Stimulated activated CD8-positive, alpha-beta memory T cell treated with anti-CD3 and anti-CD28 coated beads, Interleukin-15, amount 100 ng/mL, for 48 hours (primary cell): ENCODE results near the gene TNFSF11.
A peak's percentile ranks its signal among the peaks of the same experiment; 100 is the strongest.
"Not testable (repeated sequence)": the region's sequence is repeated elsewhere in the genome, so short reads cannot be mapped to it uniquely, and the experiment has no call there.

Experiments used
- DNase-seq, 2 donors: peaks; one replicate each; pipeline ENCODE4 v3.0.0-alpha.2; 2020; ENCODE audit warnings: low read depth in 2 of 2

The TNFSF11 gene

DNA sequence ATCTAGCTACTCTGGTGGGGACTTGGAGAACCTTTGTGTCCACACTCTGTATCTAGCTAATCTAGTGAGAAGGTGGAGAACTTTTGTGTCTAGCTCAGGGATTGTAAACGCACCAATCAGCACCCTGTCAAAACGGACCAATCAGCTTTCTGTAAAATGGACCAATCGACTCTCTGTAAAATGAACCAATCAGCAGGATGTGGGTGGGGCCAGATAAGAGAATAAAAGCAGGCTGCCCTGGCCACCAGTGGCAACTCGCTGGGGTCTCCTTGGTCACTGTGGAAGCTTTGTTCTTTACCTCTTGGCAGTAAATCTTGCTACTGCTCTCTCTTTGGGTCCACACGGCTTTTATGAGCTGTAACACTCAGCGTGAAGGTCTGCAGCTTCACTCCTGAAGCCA lies 13.6 kb upstream of the TNFSF11 start:
- DNase-seq = not testable (repeated sequence)

- DNase-seq = peak; percentile 4 to 64
Observed at GRCh38 chr13:42561752-42562467, 12.0 kb upstream of the TNFSF11 start.

DNA sequence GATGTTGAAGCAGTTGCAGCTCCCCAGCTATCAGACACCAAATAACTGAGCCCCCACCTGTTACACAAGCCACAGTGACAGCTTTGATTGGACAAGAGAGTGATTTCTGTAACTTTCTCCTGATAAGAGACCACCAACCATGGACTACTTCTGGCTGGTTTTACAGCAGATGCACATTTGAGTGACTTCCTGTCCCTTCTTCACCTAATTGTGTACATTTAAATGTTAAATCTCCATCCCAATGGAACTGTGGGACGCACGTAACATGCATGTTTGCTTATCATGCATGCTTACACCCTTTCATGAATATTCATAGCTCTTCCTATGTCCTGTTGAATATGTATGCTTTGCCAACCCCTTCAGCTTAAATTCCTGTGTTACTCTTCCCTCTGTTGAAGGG lies 6.0 kb upstream of the TNFSF11 start:
- no peak for DNase-seq

DNA sequence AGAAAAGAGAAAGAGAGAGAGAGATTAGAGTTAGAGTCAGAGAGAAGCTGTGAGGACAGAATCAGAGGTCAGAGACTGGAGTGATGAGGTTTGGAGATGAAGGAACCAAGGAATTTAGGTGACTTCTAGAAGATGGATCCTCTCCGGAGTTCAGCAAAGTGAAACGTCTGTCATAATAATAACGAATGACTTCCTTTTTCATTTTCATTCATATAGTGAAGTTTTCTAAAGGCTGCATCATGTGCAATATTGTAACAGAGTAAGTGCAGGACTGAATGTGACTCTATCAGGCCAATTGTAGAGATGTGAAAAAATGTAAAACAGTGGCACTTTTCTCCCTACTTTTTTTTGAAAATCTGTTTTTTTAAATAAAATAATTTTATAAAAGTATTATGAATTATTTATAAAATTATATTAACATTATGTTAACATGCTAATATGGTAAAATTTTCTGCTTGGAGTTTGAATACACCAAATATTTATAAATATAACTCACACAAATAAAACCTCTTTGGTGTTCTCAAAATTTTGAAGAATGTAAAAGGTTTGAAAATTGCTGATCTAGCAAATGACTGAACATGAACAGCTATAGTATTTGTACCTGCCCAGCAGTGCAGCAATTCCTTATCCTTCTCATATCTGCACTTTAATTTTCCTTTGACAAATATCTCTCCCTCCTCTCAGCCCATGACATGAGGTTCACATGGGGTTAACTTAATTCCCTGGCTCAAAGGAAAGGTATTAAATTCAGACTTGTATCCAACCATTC lies 4.2 kb upstream of the TNFSF11 start:
- no peak for DNase-seq

GRCh38 chr13:42571895-42572294 lies 2.1 kb upstream of the TNFSF11 start:
- no peak for DNase-seq

DNA sequence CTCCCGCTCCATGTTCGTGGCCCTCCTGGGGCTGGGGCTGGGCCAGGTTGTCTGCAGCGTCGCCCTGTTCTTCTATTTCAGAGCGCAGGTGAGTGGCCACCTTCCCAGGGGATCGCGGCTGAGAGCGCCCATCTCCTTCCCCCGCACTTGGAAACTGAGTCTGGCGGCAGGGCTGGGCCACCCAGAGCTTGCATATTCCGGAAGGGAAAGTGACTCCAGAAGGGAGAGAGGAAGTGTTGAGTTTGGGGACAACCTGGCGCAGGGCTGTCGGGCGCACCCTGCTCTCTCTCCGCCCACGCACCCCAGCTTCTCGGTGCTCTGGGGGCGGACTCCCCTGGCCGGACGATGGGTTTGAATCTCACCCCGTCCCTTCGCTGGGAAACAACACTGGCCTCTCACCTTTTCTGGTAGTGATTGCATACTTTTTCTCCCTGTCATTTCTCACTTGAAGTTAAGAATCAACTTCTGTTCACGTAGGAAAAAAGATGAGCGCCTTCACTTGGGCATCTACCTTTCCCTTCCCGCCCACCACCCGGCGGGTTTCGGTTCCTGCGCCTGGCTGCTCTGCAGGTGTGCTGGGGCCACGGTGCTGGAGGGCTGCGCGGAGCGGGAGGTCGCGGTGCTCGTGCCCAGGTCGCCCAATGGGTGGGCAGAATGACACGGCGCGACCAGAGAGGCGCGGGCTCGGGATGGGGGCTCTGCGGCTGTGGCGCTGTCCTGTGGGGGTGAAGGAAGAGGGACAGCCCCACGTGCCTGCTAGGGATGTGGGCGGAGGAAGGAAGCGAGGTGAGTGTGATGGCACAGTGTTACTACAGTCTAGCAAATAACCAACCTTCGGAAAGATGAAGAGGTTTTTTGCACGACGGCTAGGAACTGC lies 721 bp downstream of the TNFSF11 start:
- DNase-seq = peak; percentile 55 to 74

DNA sequence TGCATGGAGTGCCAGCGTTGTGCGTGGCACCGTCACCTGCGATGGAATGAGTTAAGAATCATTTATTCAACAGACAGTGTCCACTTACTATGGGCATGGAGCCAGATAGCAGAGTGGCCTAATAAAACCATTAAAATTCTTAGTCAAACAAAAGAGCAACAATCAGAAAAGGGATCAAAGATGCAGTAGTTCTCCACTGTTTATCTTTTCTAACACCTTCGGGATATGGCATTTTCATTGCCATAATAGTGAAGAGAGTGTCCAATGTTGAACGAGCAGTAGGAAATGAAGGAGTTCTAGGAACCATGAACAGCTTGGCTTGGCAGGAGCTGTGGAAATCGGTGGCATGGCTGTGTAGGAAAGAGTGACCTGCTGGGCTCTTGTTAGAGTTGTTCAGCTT lies 2.0 kb downstream of the TNFSF11 start:
- DNase-seq = no peak

- DNase-seq = no peak
Observed at GRCh38 chr13:42577538-42577937, 3.6 kb downstream of the TNFSF11 start.

DNA sequence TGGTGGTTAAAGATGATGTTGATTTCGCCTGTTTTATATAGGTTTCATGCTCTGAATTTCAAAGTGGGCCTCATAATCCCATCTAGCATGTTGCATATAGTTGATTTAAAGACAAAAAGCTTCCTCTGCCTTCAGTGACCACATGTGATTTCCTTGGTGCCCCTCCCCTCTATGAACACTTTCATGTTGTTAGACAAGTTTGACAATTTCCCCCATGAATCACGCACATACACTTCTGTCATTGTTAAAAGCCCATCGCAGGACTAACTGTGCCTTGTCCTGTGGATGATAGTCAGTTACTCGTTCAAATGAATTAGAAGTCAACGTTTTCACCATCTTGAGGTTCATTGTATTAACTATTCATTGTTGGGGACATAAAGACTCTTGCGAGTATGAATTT lies 6.7 kb downstream of the TNFSF11 start:
- DNase-seq = no peak

- no peak for DNase-seq
Observed at GRCh38 chr13:42581427-42581826, 7.5 kb downstream of the TNFSF11 start.

- no peak for DNase-seq
Observed at GRCh38 chr13:42591602-42592001, 17.6 kb downstream of the TNFSF11 start.

DNA sequence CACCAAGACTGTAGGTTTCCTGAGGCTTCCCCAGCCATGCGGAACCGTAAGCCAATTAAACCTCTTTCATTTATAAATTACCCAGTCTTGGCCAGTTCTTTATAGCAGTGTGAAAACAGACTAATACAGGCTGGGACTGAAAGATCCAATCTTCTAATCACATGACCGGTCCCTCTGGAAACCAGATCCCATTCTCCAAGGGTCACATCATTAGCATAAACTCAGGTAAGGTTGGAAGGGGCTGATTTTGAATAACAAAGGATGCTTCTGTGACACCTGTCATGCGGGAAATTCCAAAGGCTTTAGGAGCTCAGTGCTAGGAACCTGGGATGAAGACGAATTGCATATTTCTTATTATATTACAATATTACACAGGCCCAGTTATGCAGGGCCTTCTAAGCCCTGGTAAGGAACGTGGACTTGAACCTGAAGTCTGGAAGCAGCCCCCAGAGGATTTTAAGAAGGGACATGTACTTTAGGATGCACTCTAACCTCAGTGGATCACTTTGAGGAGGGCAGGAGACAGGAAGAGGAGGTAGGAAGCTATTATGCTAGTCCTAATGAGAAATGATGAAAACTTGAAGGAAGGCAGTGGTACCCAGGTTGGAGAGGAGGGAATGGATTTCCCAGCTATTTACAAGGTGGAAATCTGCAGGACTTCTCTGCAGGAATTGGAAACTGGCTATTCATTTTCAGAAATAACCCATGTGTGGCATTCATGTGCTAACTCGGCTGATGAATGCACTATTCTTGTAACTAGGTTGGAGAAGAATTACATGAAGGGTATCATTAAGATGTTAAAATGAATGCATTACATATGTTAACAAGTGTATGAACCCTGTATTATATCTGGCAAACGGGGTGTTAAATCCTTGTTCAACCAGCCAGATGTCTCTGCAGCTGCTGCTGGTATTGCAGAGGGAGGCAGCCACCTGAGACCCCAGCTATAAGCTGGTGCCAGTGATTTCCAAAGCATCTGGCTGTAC lies 19.3 kb downstream of the TNFSF11 start:
- DNase-seq = no peak

GRCh38 chr13:42594481-42595252 lies 20.7 kb downstream of the TNFSF11 start:
- no peak for DNase-seq

DNA sequence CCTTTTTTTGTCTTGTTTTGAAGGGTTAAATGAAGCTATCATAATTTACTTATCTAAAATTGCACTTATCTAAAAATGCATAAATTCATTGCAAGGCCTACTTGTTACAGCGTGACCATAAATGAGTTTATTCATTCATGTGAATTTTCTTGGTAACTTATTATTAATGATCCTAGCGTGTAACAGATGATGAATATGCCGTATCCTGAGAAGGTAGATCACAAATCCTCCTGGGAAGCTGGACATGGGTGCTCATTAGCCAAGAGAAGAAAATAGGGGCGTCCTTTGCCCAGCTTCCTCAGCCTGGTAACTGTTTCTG lies 21.3 kb downstream of the TNFSF11 start:
- no peak for DNase-seq

DNA sequence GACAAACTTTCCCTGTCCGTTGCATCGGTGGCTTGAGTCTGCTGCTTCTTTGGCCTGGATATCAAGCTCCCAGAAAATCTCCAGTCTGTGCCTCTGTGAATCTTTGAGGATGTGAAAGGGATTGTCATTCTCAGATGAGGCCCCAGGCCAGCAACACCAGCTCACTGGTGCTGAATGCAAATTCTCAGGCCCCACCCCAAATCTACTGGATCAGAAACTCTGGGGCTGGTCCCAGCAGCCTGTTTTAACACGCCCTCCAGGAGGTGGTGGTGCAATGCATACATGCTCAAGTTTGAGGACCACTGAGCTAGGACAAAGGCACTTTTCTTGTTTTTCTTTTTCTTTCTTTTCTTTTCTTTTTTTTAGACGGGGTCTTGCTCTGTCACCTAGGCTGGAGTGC lies 23.6 kb downstream of the TNFSF11 start:
- DNase-seq = no peak

DNA sequence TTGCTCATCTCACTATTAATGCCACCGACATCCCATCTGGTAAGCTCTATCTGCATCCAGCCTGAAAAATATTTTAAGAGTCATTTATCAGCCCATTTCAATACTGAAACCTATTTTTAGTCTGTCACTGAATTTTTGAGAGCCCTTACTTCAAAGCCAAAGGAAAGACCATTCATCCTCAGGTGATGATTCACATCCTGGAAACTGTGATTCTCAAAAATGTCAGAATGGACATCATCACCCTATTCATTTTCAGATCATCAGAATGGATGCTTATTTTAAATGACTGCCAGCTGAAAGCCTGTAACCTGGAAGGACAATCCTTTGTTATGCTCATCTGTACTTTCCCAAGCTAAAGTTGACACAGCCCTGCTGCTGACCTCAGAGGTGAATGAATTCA lies 27.0 kb downstream of the TNFSF11 start:
- no peak for DNase-seq

GRCh38 chr13:42602906-42603305 lies 29.0 kb downstream of the TNFSF11 start:
- no peak for DNase-seq

GRCh38 chr13:42603571-42603970 lies 29.6 kb downstream of the TNFSF11 start:
- no peak for DNase-seq

- DNase-seq = no peak
Observed at GRCh38 chr13:42607546-42607945, 33.6 kb downstream of the TNFSF11 start.

- DNase-seq = no peak
Observed at GRCh38 chr13:42610649-42611048, 36.7 kb downstream of the TNFSF11 start.
